Mesenchymal stem cell (in vitro differentiated cells and primary cell): ENCODE data around the gene ETS2.

Experiments used
- DNase-seq: peaks from one replicate; pipeline ENCODE4 v3.0.0-alpha.2; 2013
- H2AFZ ChIP-seq: one replicate; pipeline ENCODE4 v1.6.1; 2013; ENCODE audit warnings: low read depth, mild to moderate bottlenecking, control low read depth, inconsistent platforms, low read length, moderate library complexity
- H2AK5ac ChIP-seq: 2 replicates; pipeline ENCODE4 v1.6.1; 2013; ENCODE audit warnings: low read length, moderate library complexity, mild to moderate bottlenecking, inconsistent platforms; ENCODE audit not compliant: severe bottlenecking
- H2BK120ac ChIP-seq: one replicate; pipeline ENCODE4 v1.6.1; 2013; ENCODE audit warnings: low read depth, mild to moderate bottlenecking, inconsistent platforms, low read length, moderate library complexity
- H2BK12ac ChIP-seq, 2 experiments: one replicate each; pipeline ENCODE4 v1.6.1; 2013; ENCODE audit warnings: inconsistent platforms in 2 of 2, low read length in 2 of 2, mild to moderate bottlenecking in 2 of 2, moderate library complexity in 2 of 2, control low read depth in 1 of 2
- H2BK15ac ChIP-seq: one replicate; pipeline ENCODE4 v1.6.1; 2013; ENCODE audit warnings: mild to moderate bottlenecking, low read depth, inconsistent platforms; ENCODE audit not compliant: poor library complexity, severe bottlenecking
- H2BK5ac ChIP-seq: 2 replicates; pipeline ENCODE4 v1.6.1; 2013; ENCODE audit warnings: low read depth, mild to moderate bottlenecking, low read length, control low read depth, inconsistent platforms; ENCODE audit not compliant: poor library complexity, severe bottlenecking
- H3K14ac ChIP-seq, 2 experiments: one replicate each; pipeline ENCODE4 v1.6.1; 2013; ENCODE audit warnings: inconsistent platforms in 2 of 2, low read length in 2 of 2, control low read depth in 1 of 2, mild to moderate bottlenecking in 1 of 2, moderate library complexity in 1 of 2
- H3K18ac ChIP-seq, 2 experiments: one replicate each; pipeline ENCODE4 v1.6.1; 2013; ENCODE audit warnings: inconsistent platforms in 2 of 2, low read length in 2 of 2, control low read depth in 1 of 2, low read depth in 1 of 2, mild to moderate bottlenecking in 1 of 2
- H3K23ac ChIP-seq, 2 experiments: one replicate each; pipeline ENCODE4 v1.6.1; 2013; ENCODE audit warnings: inconsistent platforms in 2 of 2, low read length in 2 of 2, mild to moderate bottlenecking in 2 of 2, moderate library complexity in 2 of 2, control low read depth in 1 of 2
- H3K27ac ChIP-seq: 2 replicates; pipeline ENCODE4 v1.5.1; 2013; ENCODE audit warnings: mild to moderate bottlenecking, moderate library complexity, low read length, control low read depth, inconsistent platforms; ENCODE audit not compliant: poor library complexity, severe bottlenecking
- H3K27me3 ChIP-seq, 2 experiments: 2 replicates each; pipeline versions ENCODE4 v1.6.1 to v1.7.0; 2013; ENCODE audit warnings: low read length in 2 of 2, mild to moderate bottlenecking in 2 of 2, moderate library complexity in 2 of 2, control low read depth in 1 of 2, inconsistent platforms in 1 of 2; ENCODE audit not compliant: control insufficient read depth in 1 of 2, insufficient read depth in 1 of 2
- H3K36me3 ChIP-seq, 2 experiments: 2 replicates each; pipeline versions ENCODE4 v1.6.1 to v1.7.0; 2013; ENCODE audit warnings: low read length in 2 of 2, control low read depth in 1 of 2, inconsistent platforms in 1 of 2, low read depth in 1 of 2, mild to moderate bottlenecking in 1 of 2; ENCODE audit not compliant: insufficient read depth in 2 of 2, control insufficient read depth in 1 of 2
- H3K4ac ChIP-seq, 2 experiments: one replicate each; pipeline ENCODE4 v1.6.1; 2013; ENCODE audit warnings: inconsistent platforms in 2 of 2, low read length in 2 of 2, mild to moderate bottlenecking in 2 of 2, moderate library complexity in 2 of 2, control low read depth in 1 of 2, low read depth in 1 of 2
- H3K4me1 ChIP-seq: 2 replicates; pipeline ENCODE4 v1.6.1; 2013; ENCODE audit warnings: low read depth, low read length, control low read depth; ENCODE audit not compliant: control insufficient read depth, insufficient read depth
- H3K4me2 ChIP-seq: 2 replicates; pipeline ENCODE4 v1.6.1; 2013; ENCODE audit warnings: low read length, mild to moderate bottlenecking, inconsistent platforms; ENCODE audit not compliant: poor library complexity, severe bottlenecking
- H3K4me3 ChIP-seq, 2 experiments: 2 replicates each; pipeline versions ENCODE4 v1.5.1 to v1.7.0; 2013; ENCODE audit warnings: low read length in 2 of 2, mild to moderate bottlenecking in 2 of 2, control low read depth in 1 of 2, low read depth in 1 of 2; ENCODE audit not compliant: insufficient read depth in 1 of 2
- H3K79me1 ChIP-seq: replicated peaks from 2 replicates; pipeline ENCODE4 v1.6.1; 2013; ENCODE audit warnings: mild to moderate bottlenecking, control low read depth, low read length, inconsistent platforms; ENCODE audit not compliant: poor library complexity, severe bottlenecking
- H3K9ac ChIP-seq: 2 replicates; pipeline ENCODE4 v1.7.0; 2013; ENCODE audit warnings: mild to moderate bottlenecking, low read length, moderate library complexity
- H3K9me3 ChIP-seq: 2 replicates; pipeline ENCODE4 v1.7.0; 2013; ENCODE audit warnings: mild to moderate bottlenecking, low read length; ENCODE audit not compliant: control insufficient read depth
- H4K8ac ChIP-seq: one replicate; pipeline ENCODE4 v1.6.1; 2013; ENCODE audit warnings: inconsistent platforms, mild to moderate bottlenecking, low read length, moderate library complexity
- H4K91ac ChIP-seq: one replicate; pipeline ENCODE4 v1.6.1; 2013; ENCODE audit warnings: mild to moderate bottlenecking, low read length, inconsistent platforms
- WGBS: methylation state at CpG from one replicate; pipeline ENCODE4 v1.1.7; 2013; ENCODE audit warnings: mixed read lengths; 5-methylcytosine and 5-hydroxymethylcytosine counted together

The ETS2 gene

GRCh38 chr21:38831526-38832467 is 26.1 kb downstream of the ETS2 start:
- peak overlapping the region; percentile 31 for H3K9ac ChIP-seq
- no peaks in the 10 kb centered on the region for H3K4me1 ChIP-seq
- no peaks in the 10 kb centered on the region for H3K36me3 ChIP-seq
- H3K27me3 ChIP-seq = no peaks in the 10 kb centered on the region
- no peaks in the 10 kb centered on the region for H3K9me3 ChIP-seq
- H2BK15ac ChIP-seq = no peak overlapping the region
- peak overlapping the region; percentile 89 for H2BK120ac ChIP-seq
- no peak overlapping the region for H3K23ac ChIP-seq
- no peak overlapping the region for H2BK5ac ChIP-seq
- H4K91ac ChIP-seq = peak overlapping the region; percentile 30
- peak overlapping the region in 1 of 2 experiments; percentile 96 for H3K14ac ChIP-seq
- peak overlapping the region; percentile 50 to 95 for H3K18ac ChIP-seq
- no peak overlapping the region for H3K4me2 ChIP-seq
- H3K27ac ChIP-seq = no peak overlapping the region
- peak overlapping the region in 1 of 2 experiments; percentile 67 for H3K4ac ChIP-seq
- DNase-seq = peak; percentile 99
- peak overlapping the region; percentile 39 for H2AFZ ChIP-seq
- no peak overlapping the region for H2AK5ac ChIP-seq
- H4K8ac ChIP-seq = no peak overlapping the region
- 71% methylated on average over 6 of the region's 7 CpGs for WGBS
- H2BK12ac ChIP-seq = peak overlapping the region; percentile 29 to 99
- no peaks in the 10 kb centered on the region for H3K79me1 ChIP-seq
- no peak overlapping the region for H3K4me3 ChIP-seq

- Histone ChIP-seq H3K79me1 (no peaks in the 10 kb centered on the region), H3K23ac (no peak overlapping the region), H4K8ac (no peak overlapping the region), H3K9me3 (no peaks in the 10 kb centered on the region), H3K14ac (peak overlapping the region in 1 of 2 experiments; percentile 74), H2BK120ac (peak overlapping the region; percentile 51), H3K4me3 (no peak overlapping the region), H2BK15ac (no peak overlapping the region), H3K4ac (no peak overlapping the region), H2AK5ac (no peak overlapping the region), H3K27me3 (no peaks in the 10 kb centered on the region), H2BK5ac (no peak overlapping the region), H2BK12ac (peak overlapping the region; percentile 29 to 94), H3K18ac (peak overlapping the region; percentile 41 to 52), H3K4me2 (no peak overlapping the region), H4K91ac (peak overlapping the region; percentile 34), H3K27ac (no peak overlapping the region), H3K4me1 (no peaks in the 10 kb centered on the region), H3K36me3 (no peaks in the 10 kb centered on the region), H2AFZ (no peak overlapping the region), H3K9ac (no peak overlapping the region)
- WGBS = 93% methylated on average over 3 of the region's 3 CpGs
- no peak for DNase-seq
Measured at GRCh38 chr21:38832664-38833063, 26.9 kb downstream of the ETS2 start.

- Histone ChIP-seq H3K9ac (no peak overlapping the region), H3K4me1 (peaks cover 3% of the 10 kb centered on the region)
- WGBS = 90% methylated on average over 3 of the region's 3 CpGs
Measured at GRCh38 chr21:38833117-38833516, 27.4 kb downstream of the ETS2 start.

GRCh38 chr21:38834725-38835124 is 29.0 kb downstream of the ETS2 start:
- no peak overlapping the region for H4K8ac ChIP-seq

More at GRCh38 chr21:38833117-38833516, 27.4 kb downstream of the ETS2 start:
- no peak overlapping the region for H2BK5ac ChIP-seq
- H2BK15ac ChIP-seq = no peak overlapping the region
- H2BK120ac ChIP-seq = peak overlapping the region; percentile 51
- peak overlapping the region in 1 of 2 experiments; percentile 17 for H3K4ac ChIP-seq
- no peaks in the 10 kb centered on the region for H3K79me1 ChIP-seq
- peak overlapping the region; percentile 52 to 84 for H3K18ac ChIP-seq
- H4K91ac ChIP-seq = no peak overlapping the region
- H2BK12ac ChIP-seq = peak overlapping the region; percentile 29 to 94
- no peak overlapping the region for H2AK5ac ChIP-seq
- H3K14ac ChIP-seq = peak overlapping the region in 1 of 2 experiments; percentile 74
- H3K9me3 ChIP-seq = no peaks in the 10 kb centered on the region
- no peak overlapping the region for H3K4me3 ChIP-seq
- no peak for DNase-seq
- H3K36me3 ChIP-seq = no peaks in the 10 kb centered on the region
- no peaks in the 10 kb centered on the region for H3K27me3 ChIP-seq
- H4K8ac ChIP-seq = no peak overlapping the region
- H3K27ac ChIP-seq = no peak overlapping the region
- no peak overlapping the region for H2AFZ ChIP-seq
- H3K23ac ChIP-seq = no peak overlapping the region
- no peak overlapping the region for H3K4me2 ChIP-seq

More at GRCh38 chr21:38834725-38835124, 29.0 kb downstream of the ETS2 start:
- H2BK120ac ChIP-seq = no peak overlapping the region
- H3K4me1 ChIP-seq = peaks cover 9% of the 10 kb centered on the region
- no peak overlapping the region for H3K23ac ChIP-seq
- no peak overlapping the region for H2AFZ ChIP-seq
- no peaks in the 10 kb centered on the region for H3K27me3 ChIP-seq
- no peak overlapping the region for H3K4me3 ChIP-seq
- no peak overlapping the region for H3K27ac ChIP-seq
- peak overlapping the region; percentile 30 for H4K91ac ChIP-seq
- no peak overlapping the region for H2AK5ac ChIP-seq
- peak overlapping the region in 1 of 2 experiments; percentile 35 for H3K4ac ChIP-seq
- 80% methylated on average over 3 of the region's 3 CpGs for WGBS
- H3K18ac ChIP-seq = peak overlapping the region in 1 of 2 experiments; percentile 5
- no peak overlapping the region for H3K4me2 ChIP-seq
- H3K79me1 ChIP-seq = no peaks in the 10 kb centered on the region
- peak overlapping the region; percentile 54 for H2BK15ac ChIP-seq
- no peaks in the 10 kb centered on the region for H3K9me3 ChIP-seq
- H3K9ac ChIP-seq = no peak overlapping the region
- no peaks in the 10 kb centered on the region for H3K36me3 ChIP-seq
- H3K14ac ChIP-seq = no peak overlapping the region
- no peak overlapping the region for H2BK12ac ChIP-seq
- DNase-seq = no peak
- no peak overlapping the region for H2BK5ac ChIP-seq
